ENCODE data around the gene SHROOM3.

GRCh38 chr4:76447393-76447851 is 12.4 kb downstream of the SHROOM3 start:
- TF ChIP-seq ISL1 (CRISPR knock-in tag; IDR thresholded peaks at IDR 0.05) (no peak), ZFP3 (CRISPR knock-in tag; IDR thresholded peaks at IDR 0.05) (no peak), ZNF565 (CRISPR knock-in tag; conservative IDR thresholded peaks at IDR 0.05; ENCODE audit: low read depth) (no peak), RARB (CRISPR knock-in tag; IDR thresholded peaks at IDR 0.05) (no peak)
- TF ChIP-seq, protein P1, sequence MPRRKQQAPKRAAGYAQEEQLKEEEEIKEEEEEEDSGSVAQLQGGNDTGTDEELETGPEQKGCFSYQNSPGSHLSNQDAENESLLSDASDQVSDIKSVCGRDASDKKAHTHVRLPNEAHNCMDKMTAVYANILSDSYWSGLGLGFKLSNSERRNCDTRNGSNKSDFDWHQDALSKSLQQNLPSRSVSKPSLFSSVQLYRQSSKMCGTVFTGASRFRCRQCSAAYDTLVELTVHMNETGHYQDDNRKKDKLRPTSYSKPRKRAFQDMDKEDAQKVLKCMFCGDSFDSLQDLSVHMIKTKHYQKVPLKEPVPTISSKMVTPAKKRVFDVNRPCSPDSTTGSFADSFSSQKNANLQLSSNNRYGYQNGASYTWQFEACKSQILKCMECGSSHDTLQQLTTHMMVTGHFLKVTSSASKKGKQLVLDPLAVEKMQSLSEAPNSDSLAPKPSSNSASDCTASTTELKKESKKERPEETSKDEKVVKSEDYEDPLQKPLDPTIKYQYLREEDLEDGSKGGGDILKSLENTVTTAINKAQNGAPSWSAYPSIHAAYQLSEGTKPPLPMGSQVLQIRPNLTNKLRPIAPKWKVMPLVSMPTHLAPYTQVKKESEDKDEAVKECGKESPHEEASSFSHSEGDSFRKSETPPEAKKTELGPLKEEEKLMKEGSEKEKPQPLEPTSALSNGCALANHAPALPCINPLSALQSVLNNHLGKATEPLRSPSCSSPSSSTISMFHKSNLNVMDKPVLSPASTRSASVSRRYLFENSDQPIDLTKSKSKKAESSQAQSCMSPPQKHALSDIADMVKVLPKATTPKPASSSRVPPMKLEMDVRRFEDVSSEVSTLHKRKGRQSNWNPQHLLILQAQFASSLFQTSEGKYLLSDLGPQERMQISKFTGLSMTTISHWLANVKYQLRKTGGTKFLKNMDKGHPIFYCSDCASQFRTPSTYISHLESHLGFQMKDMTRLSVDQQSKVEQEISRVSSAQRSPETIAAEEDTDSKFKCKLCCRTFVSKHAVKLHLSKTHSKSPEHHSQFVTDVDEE (CRISPR knock-in tag; IDR thresholded peaks at IDR 0.05): no peak
- TF ChIP-seq, protein P2, sequence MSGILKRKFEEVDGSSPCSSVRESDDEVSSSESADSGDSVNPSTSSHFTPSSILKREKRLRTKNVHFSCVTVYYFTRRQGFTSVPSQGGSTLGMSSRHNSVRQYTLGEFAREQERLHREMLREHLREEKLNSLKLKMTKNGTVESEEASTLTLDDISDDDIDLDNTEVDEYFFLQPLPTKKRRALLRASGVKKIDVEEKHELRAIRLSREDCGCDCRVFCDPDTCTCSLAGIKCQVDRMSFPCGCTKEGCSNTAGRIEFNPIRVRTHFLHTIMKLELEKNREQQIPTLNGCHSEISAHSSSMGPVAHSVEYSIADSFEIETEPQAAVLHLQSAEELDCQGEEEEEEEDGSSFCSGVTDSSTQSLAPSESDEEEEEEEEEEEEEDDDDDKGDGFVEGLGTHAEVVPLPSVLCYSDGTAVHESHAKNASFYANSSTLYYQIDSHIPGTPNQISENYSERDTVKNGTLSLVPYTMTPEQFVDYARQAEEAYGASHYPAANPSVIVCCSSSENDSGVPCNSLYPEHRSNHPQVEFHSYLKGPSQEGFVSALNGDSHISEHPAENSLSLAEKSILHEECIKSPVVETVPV (CRISPR knock-in tag; IDR thresholded peaks at IDR 0.05): no peak
- TF ChIP-seq, protein P3, sequence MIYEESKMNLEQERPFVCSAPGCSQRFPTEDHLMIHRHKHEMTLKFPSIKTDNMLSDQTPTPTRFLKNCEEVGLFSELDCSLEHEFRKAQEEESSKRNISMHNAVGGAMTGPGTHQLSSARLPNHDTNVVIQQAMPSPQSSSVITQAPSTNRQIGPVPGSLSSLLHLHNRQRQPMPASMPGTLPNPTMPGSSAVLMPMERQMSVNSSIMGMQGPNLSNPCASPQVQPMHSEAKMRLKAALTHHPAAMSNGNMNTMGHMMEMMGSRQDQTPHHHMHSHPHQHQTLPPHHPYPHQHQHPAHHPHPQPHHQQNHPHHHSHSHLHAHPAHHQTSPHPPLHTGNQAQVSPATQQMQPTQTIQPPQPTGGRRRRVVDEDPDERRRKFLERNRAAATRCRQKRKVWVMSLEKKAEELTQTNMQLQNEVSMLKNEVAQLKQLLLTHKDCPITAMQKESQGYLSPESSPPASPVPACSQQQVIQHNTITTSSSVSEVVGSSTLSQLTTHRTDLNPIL (CRISPR knock-in tag; IDR thresholded peaks at IDR 0.05; ENCODE audit: low read depth): no peak
